Activated CD8-positive, alpha-beta memory T cell treated with anti-CD3 and anti-CD28 coated beads, Interleukin-2, amount 50 U/mL, for 1 hour (primary cell): ENCODE data around the gene NLRX1.
"Not testable (repeated sequence)": the region's sequence is repeated elsewhere in the genome, so short reads cannot be mapped to it uniquely, and the experiment has no call there.

Source experiments
- DNase-seq: peaks from one replicate; pipeline ENCODE4 v3.0.0-alpha.2; 2020; ENCODE audit errors: extremely low read depth

NLRX1 gene

GRCh38 chr11:119184399-119184798, 15.9 kb downstream of the NLRX1 start:
- DNase-seq, result not testable (repeated sequence)

GRCh38 chr11:119185981-119186634, 17.6 kb downstream of the NLRX1 start:
- DNase-seq, result no peak

GRCh38 chr11:119187123-119187892, 18.8 kb downstream of the NLRX1 start:
- no peak for DNase-seq

GRCh38 chr11:119188067-119188466, 19.5 kb downstream of the NLRX1 start:
- DNase-seq, result no peak

- no peak for DNase-seq
Measured at GRCh38 chr11:119188887-119189286, 20.4 kb downstream of the NLRX1 start.

GRCh38 chr11:119189393-119189792, 20.9 kb downstream of the NLRX1 start:
- DNase-seq, result no peak

GRCh38 chr11:119190531-119190930, 22.0 kb downstream of the NLRX1 start:
- DNase-seq, result no peak

- not testable (repeated sequence) for DNase-seq
Measured at GRCh38 chr11:119191265-119191664, 22.7 kb downstream of the NLRX1 start.

- DNase-seq, result no peak
Measured at GRCh38 chr11:119192111-119192510, 23.6 kb downstream of the NLRX1 start.

- DNase-seq, result no peak
Measured at GRCh38 chr11:119193001-119193400, 24.5 kb downstream of the NLRX1 start.

GRCh38 chr11:119193626-119194025, 25.1 kb downstream of the NLRX1 start:
- no peak for DNase-seq

GRCh38 chr11:119194811-119195440, 26.4 kb downstream of the NLRX1 start:
- DNase-seq, result no peak

- DNase-seq, result no peak
Measured at GRCh38 chr11:119195680-119196079, 27.2 kb downstream of the NLRX1 start.

- peak; percentile 53 for DNase-seq
Measured at GRCh38 chr11:119196833-119197483, 28.4 kb downstream of the NLRX1 start.

GRCh38 chr11:119198925-119199324, 30.4 kb downstream of the NLRX1 start:
- DNase-seq, result no peak

GRCh38 chr11:119201236-119201635, 32.7 kb downstream of the NLRX1 start:
- DNase-seq, result not testable (repeated sequence)

GRCh38 chr11:119202554-119202953, 34.0 kb downstream of the NLRX1 start:
- no peak for DNase-seq

GRCh38 chr11:119204066-119204465, 35.5 kb downstream of the NLRX1 start:
- DNase-seq, result no peak

- no peak for DNase-seq
Measured at GRCh38 chr11:119205080-119205479, 36.6 kb downstream of the NLRX1 start.

- peak; percentile 79 for DNase-seq
Measured at GRCh38 chr11:119205574-119206510, 37.3 kb downstream of the NLRX1 start, which contains the start of gene CBL. Gene CBL, plus strand, starts transcription at chr11:119206339. Its CDS starts 79 bp downstream, at chr11:119206418.
